Measurements from ENCODE around the gene UBE2O.

- TF ChIP-seq EZH2phosphoT487 (IDR thresholded peaks at IDR 0.05; ENCODE audit: unreplicated experiment), result no peak
- TF ChIP-seq ZNF331 (CRISPR knock-in tag; IDR thresholded peaks at IDR 0.05; ENCODE audit: low read depth), result no peak
- peak; percentile 92 to 94 for TF ChIP-seq CTCF (conservative IDR thresholded peaks at IDR 0.05; ENCODE audit: low read depth in 2 of 2)
- TF ChIP-seq EZH2 (IDR thresholded peaks at IDR 0.05; ENCODE audit: low read depth, unreplicated experiment), result no peak
- no peak for TF ChIP-seq CREB1 (CRISPR knock-in tag; IDR thresholded peaks at IDR 0.05; ENCODE audit: low read depth)
Measured at GRCh38 chr17:76397687-76398522, 55.0 kb downstream of the UBE2O start.

Measured in GM23338 (cell line).